ENCODE data around the gene NEK6. TPM values are rescaled to one million over a fixed set of nuclear protein-coding genes. Genes with fewer than 3 reads are reported as not detected.
A peak's percentile ranks its signal among the peaks of the same experiment; 100 is the strongest.

The NEK6 gene
- total and polyA plus RNA-seq, 9 of the 15 experiments (the other 6 are each of a cell fraction or from before 2014, with no cell fraction given) = 3.1 to 19.0 (median 8.4) TPM

GRCh38 chr9:124392871-124393460 is 135.2 kb downstream of the NEK6 start (continued):
- TF ChIP-seq CTCF (IDR thresholded peaks at IDR 0.05 in 2 of 3, conservative IDR thresholded peaks at IDR 0.05 in 1 of 3; ENCODE audit: insufficient read depth in 2 of 3, low read depth in 1 of 3, low read length in 3 of 3) = peak; percentile 55 to 77 (median 73)
- TF ChIP-seq ARID1B (IDR thresholded peaks at IDR 0.05) = peak; percentile 72
- peak; percentile 68 for TF ChIP-seq PBX2 (CRISPR knock-in tag; IDR thresholded peaks at IDR 0.05; ENCODE audit: low read depth)
- peak; percentile 93 for TF ChIP-seq PBX2 (tag; conservative IDR thresholded peaks at IDR 0.05; ENCODE audit: low read depth)
- peak; percentile 45; the same call in 1 of the 2 replicates for TF ChIP-seq MAFG (tag; conservative IDR thresholded peaks at IDR 0.05)
- peak in 1 of 2 experiments; percentile 12; a peak in 1 of 4 replicates for TF ChIP-seq RCOR1 (IDR thresholded peaks at IDR 0.05; ENCODE audit: borderline replicate concordance in 1 of 2, low read depth in 2 of 2, low read length in 2 of 2)
- peak; percentile 10 for TF ChIP-seq CTCFL (IDR thresholded peaks at IDR 0.05; ENCODE audit: borderline replicate concordance, insufficient read depth, low read depth, low read length, poor library complexity, severe bottlenecking)
- peak; percentile 61 for TF ChIP-seq ATF3 (IDR thresholded peaks at IDR 0.05)
- no peak for TF ChIP-seq ATF3 (CRISPR knock-in tag; conservative IDR thresholded peaks at IDR 0.05)
- TF ChIP-seq RBFOX2 (IDR thresholded peaks at IDR 0.05; ENCODE audit: low read depth, low read length) = no peak
- TF ChIP-seq SMAD4 (CRISPR knock-in tag; conservative IDR thresholded peaks at IDR 0.05) = 0 out of 2 replicates have a peak, but pooled peaks have one; percentile 16
- TF ChIP-seq RAD21 (CRISPR knock-in tag; conservative IDR thresholded peaks at IDR 0.05 in 1 of 2, IDR thresholded peaks at IDR 0.05 in 1 of 2) = peak; percentile 15 to 42
- peak; percentile 73; the same call in 1 of the 2 replicates for TF ChIP-seq PREB (CRISPR knock-in tag; IDR thresholded peaks at IDR 0.05)

Measured in K562 (cell line).